Subcutaneous adipose tissue (tissue), 4 donors: ENCODE measurements around the gene PIAS1. TPM values are rescaled to one million over a fixed set of nuclear protein-coding genes. Genes with fewer than 3 reads are reported as not detected.

ENCODE experiments used
- CTCF ChIP-seq: fragments of 450-650 bp; IDR thresholded peaks from one replicate; pipeline ENCODE4 v1.5.1; 2016; ENCODE audit warnings: low read depth, mild to moderate bottlenecking, control low read depth, antibody characterized with exemption, moderate library complexity
- total RNA-seq, 4 donors: library from RNA; depleted of rRNA; stranded (reverse); fragments of >200 nt; gene quantifications; one replicate each; pipeline ENCODE4 v1.1.0, GENCODE V29; 2016

The PIAS1 gene
- total RNA-seq, 4 donors from 2014 or later = 34.3 to 68.8 (median 45.4) TPM

- no peak for TF ChIP-seq CTCF
These were observed 25.8 kb upstream of the PIAS1 start for GRCh38 chr15:68028137-68028887.

- TF ChIP-seq CTCF = no peak
These were observed 25.3 kb upstream of the PIAS1 start for GRCh38 chr15:68028888-68029207.

GRCh38 chr15:68029959-68030358 is 24.2 kb upstream of the PIAS1 start:
- TF ChIP-seq CTCF = no peak

- TF ChIP-seq CTCF = no peak
These were observed 22.7 kb upstream of the PIAS1 start for GRCh38 chr15:68031404-68031803.

GRCh38 chr15:68032672-68033071 is 21.4 kb upstream of the PIAS1 start:
- no peak for TF ChIP-seq CTCF

GRCh38 chr15:68034081-68034480 is 20.0 kb upstream of the PIAS1 start:
- no peak for TF ChIP-seq CTCF

GRCh38 chr15:68034719-68035293 is 19.3 kb upstream of the PIAS1 start:
- TF ChIP-seq CTCF = no peak
